ENCODE data around the gene RPS14. TPM values are rescaled to one million over a fixed set of nuclear protein-coding genes. Genes with fewer than 3 reads are reported as not detected.
"Not testable (repeated sequence)": the region's sequence is repeated elsewhere in the genome, so short reads cannot be mapped to it uniquely, and the experiment has no call there.

Gene RPS14
- total RNA-seq, 1 donor from 2014 or later = 3,639 TPM

DNA sequence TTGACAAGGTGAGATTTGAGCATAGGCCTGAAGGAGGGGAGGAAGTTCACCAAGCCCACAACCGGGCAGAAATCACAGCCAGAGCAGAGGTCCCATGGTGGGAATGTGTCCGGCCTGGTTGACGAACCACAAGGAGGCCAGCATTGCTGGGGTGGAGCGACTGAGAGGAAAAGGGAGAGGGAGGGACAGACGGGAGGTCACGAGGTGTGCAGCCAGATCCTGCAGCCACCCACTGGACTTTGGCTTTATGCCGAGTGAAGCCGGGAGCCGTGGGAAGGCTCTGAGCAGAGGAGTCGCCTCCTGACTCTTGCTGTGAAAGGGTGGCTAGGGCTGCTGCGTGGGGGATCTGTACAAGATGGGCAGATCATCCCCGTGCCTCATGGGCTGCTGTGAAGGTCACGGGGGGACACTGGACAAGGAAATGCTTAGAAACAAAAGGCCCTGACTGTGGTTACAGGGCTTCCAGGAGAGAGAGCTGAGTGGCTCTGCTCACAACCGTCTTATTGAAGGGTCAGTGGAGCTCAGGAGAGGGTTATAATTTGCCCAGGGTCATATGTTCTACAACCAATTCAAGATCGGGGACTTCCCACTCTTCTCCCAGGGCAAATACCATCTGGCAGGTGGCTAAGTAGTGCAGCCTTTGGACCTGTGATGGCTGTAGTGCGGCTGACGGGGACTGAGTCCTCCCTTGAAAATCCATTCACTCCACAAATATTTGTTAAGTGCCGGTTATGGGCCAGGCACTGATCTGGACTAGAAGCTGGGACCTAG, 21.2 kb downstream of the RPS14 start:
- Mint-ChIP-seq H3K27ac (peak overlapping the region; percentile 64), H3K27me3 (ENCODE audit: insufficient read depth, low read depth) (peaks cover 16% of the 10 kb centered on the region), H3K36me3 (no peaks in the 10 kb centered on the region), H3K9me3 (no peaks in the 10 kb centered on the region), H3K4me3 (no peak overlapping the region), H3K4me1 (peaks cover 26% of the 10 kb centered on the region)
- Histone ChIP-seq H3K36me3 (no peaks in the 10 kb centered on the region), H3K27ac (no peak overlapping the region), H3K9ac (no peak overlapping the region), H3K79me2 (ENCODE audit: low read depth) (no peaks in the 10 kb centered on the region), H3F3A (ENCODE audit: low read depth) (peaks cover 10% of the 10 kb centered on the region), H3K4me1 (no peaks in the 10 kb centered on the region), H4K20me1 (ENCODE audit: low read depth) (no peaks in the 10 kb centered on the region), H2AFZ (replicated peaks) (peak overlapping the region; percentile 26), H3K4me2 (no peak overlapping the region), H3K4me3 (no peak overlapping the region), H3K27me3 (no peaks in the 10 kb centered on the region), H3K9me3 (ENCODE audit: low read depth) (no peaks in the 10 kb centered on the region)
- TF ChIP-seq EZH2 (IDR thresholded peaks at IDR 0.05) (no peak), CTCF (IDR thresholded peaks at IDR 0.05) (no peak), EZH2phosphoT487 (IDR thresholded peaks at IDR 0.05) (no peak)
- DNase-seq (ENCODE audit: low spot score) = no peak

DNA sequence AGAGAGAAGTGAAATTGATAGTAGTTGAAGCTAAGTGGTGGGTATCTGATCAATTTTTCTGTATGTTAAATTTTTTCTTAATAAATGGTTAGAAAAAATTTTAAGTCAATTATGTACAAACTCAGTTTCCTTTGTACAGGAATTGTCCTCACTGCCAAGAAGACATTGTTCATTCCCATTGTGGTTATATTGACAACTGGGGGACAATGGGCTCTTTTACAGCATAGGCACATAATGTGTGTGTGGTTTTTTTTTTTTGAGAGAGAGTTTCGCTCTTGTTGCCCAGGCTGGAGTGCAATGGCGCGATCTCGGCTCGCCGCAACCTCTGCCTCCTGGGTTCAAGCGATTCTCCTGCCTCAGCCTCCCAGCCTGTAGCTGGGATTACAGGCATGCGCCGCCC, 23.4 kb downstream of the RPS14 start:
- H3K4me1 ChIP-seq; H2AFZ ChIP-seq (replicated peaks); H3K36me3 ChIP-seq; H3K9ac ChIP-seq; H3K4me2 ChIP-seq; H3K36me3 Mint-ChIP-seq; H3K9me3 Mint-ChIP-seq; H3K27me3 ChIP-seq; H3F3A ChIP-seq (ENCODE audit: low read depth); H3K4me3 ChIP-seq; H3K79me2 ChIP-seq (ENCODE audit: low read depth); H3K4me3 Mint-ChIP-seq; H3K9me3 ChIP-seq (ENCODE audit: low read depth); H3K27ac ChIP-seq; H4K20me1 ChIP-seq (ENCODE audit: low read depth); DNase-seq (ENCODE audit: low spot score); H3K27ac Mint-ChIP-seq: not testable (repeated sequence)
- Mint-ChIP-seq H3K4me1 (peaks cover 22% of the 10 kb centered on the region), H3K27me3 (ENCODE audit: insufficient read depth, low read depth) (peaks cover 13% of the 10 kb centered on the region)

DNA sequence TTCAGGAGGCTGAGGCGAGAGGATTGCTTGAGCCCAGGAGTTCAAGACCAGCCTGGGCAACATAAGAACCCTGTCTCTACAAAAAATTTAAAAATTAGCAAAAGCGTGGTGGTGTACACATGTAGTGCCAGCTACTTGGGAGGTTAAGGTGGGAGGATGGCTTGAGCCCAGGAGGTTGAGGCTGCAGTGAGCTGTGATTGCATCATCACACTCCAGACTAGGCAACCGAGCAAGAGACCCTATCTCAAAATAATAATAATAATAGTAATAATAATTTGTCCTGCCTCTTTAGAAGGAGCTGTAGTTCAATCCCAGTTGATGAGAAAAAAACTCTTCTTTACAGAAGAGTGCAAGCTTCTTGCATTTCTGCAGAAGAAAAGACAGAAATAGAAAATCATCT, 26.8 kb downstream of the RPS14 start:
- no peak overlapping the region for H3K4me3 ChIP-seq
- H4K20me1 ChIP-seq (ENCODE audit: low read depth) = no peaks in the 10 kb centered on the region
- no peak overlapping the region for H3K27ac ChIP-seq
- H3K4me3 Mint-ChIP-seq = no peak overlapping the region
- H3K36me3 Mint-ChIP-seq = no peaks in the 10 kb centered on the region
- peaks cover 14% of the 10 kb centered on the region for H3K4me1 ChIP-seq
- TF ChIP-seq EZH2 (IDR thresholded peaks at IDR 0.05) = no peak
- H3K36me3 ChIP-seq = no peaks in the 10 kb centered on the region
- no peaks in the 10 kb centered on the region for H3K9me3 Mint-ChIP-seq
- no peak overlapping the region for H3K9ac ChIP-seq
- H3K4me1 Mint-ChIP-seq = peaks cover 5% of the 10 kb centered on the region
- no peaks in the 10 kb centered on the region for H3K9me3 ChIP-seq (ENCODE audit: low read depth)
- no peak overlapping the region for H2AFZ ChIP-seq (replicated peaks)
- no peaks in the 10 kb centered on the region for H3K79me2 ChIP-seq (ENCODE audit: low read depth)
- H3K4me2 ChIP-seq = no peak overlapping the region
- no peaks in the 10 kb centered on the region for H3K27me3 Mint-ChIP-seq (ENCODE audit: insufficient read depth, low read depth)
- no peak for DNase-seq (ENCODE audit: low spot score)
- H3F3A ChIP-seq (ENCODE audit: low read depth) = peaks cover 5% of the 10 kb centered on the region
- H3K27ac Mint-ChIP-seq = no peak overlapping the region
- H3K27me3 ChIP-seq = no peaks in the 10 kb centered on the region

GRCh38 chr5:150422075-150422474, 27.5 kb downstream of the RPS14 start:
- Mint-ChIP-seq H3K4me1 (peaks cover 4% of the 10 kb centered on the region), H3K9me3 (no peaks in the 10 kb centered on the region), H3K36me3 (no peaks in the 10 kb centered on the region), H3K27ac (peak overlapping the region; percentile 27), H3K27me3 (ENCODE audit: insufficient read depth, low read depth) (no peaks in the 10 kb centered on the region), H3K4me3 (no peak overlapping the region)
- no peaks in the 10 kb centered on the region for H3K27me3 ChIP-seq
- no peaks in the 10 kb centered on the region for H3K36me3 ChIP-seq
- H3K4me1 ChIP-seq = peaks cover 14% of the 10 kb centered on the region
- TF ChIP-seq CTCF (IDR thresholded peaks at IDR 0.05) (no peak), EZH2phosphoT487 (IDR thresholded peaks at IDR 0.05) (no peak), EZH2 (IDR thresholded peaks at IDR 0.05) (no peak)
- DNase-seq (ENCODE audit: low spot score) = no peak
- peaks cover 5% of the 10 kb centered on the region for H3F3A ChIP-seq (ENCODE audit: low read depth)
- no peak overlapping the region for H3K4me3 ChIP-seq
- no peak overlapping the region for H3K9ac ChIP-seq
- H3K9me3 ChIP-seq (ENCODE audit: low read depth) = no peaks in the 10 kb centered on the region
- H3K27ac ChIP-seq = no peak overlapping the region
- no peaks in the 10 kb centered on the region for H4K20me1 ChIP-seq (ENCODE audit: low read depth)
- no peaks in the 10 kb centered on the region for H3K79me2 ChIP-seq (ENCODE audit: low read depth)
- no peak overlapping the region for H3K4me2 ChIP-seq
- H2AFZ ChIP-seq (replicated peaks) = peak overlapping the region; percentile 50
